HG03139 (cell line): ENCODE measurements around the gene SEC14L1.
A peak's percentile ranks its signal among the peaks of the same experiment; 100 is the strongest.
"Not testable (repeated sequence)": the region's sequence is repeated elsewhere in the genome, so short reads cannot be mapped to it uniquely, and the experiment has no call there.

Experiments used
- ATAC-seq: cut with Tn5 transposase; IDR thresholded peaks from one replicate; pipeline ENCODE4 v1.9.1; 2021; ENCODE audit not compliant: unreplicated experiment

SEC14L1 gene

DNA sequence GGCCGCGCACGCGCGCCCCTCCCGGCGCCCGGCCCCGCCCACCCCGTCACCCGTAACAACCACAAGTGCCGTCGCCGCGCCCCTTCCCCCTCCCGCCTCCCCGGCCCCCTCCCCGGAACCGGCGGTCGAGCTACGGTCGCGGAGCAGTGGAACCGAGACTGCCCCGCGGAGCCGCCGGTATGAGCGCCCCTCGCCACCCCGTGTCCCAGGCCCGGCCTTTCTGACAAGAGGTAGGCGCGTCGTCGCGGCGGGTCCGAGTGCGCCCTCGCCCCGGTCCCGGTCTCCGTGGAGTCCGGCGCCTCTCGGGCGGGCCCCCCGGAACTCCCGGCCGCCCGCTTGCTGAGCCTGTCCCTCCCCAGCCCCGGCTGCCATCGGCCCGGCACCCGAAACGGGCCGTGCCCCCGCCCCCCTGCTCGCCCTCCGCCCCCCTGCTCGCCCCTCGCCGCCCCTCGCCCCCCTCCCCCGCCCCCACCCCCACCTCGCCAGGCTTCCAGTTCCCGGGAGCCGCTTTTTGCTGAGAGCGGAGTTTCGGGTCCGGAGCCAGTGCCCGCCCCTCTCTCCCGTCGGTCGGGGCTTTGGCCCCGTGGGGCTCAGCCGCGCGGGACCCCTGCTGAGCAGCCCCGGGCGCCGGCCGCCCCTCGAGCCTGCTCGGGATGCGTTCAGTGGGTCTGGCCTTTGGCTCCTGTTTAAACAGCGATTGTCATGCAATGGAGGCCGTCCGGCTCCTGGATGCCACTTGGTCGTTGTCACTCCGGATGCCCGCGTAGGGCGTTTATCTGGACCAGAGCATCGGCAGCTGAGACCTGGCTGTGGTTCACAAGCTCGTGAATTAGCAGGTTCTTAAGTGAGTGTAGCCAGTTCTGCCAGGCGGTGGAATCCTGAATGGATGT lies at the start of gene SEC14L1:
SEC14L1 (plus strand) TSS at position 92 of the 890 bp plus-strand sequence. CDS start 2,628 bp downstream, outside the sequence.
- ATAC-seq: peak; percentile 33

DNA sequence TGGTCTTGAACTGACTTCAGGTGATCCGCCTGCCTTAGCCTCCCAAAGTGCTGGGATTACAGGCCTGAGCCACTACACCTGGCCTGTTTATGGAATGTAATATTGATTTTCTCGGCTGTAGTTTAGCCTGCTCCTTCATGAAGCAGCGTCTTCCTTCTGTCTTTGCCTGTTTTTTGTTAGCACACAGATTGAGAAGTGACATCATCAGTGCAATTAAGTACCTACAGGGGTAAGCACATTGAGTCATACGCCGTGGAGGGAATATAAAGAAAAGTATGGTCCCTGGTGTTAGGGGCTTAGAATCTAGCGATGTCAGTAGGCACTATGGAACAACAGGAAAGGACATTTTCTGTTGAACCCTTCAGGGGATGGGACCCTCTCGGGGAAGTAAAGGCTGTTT lies 48.7 kb upstream of the SEC14L1 start:
- ATAC-seq: no peak

DNA sequence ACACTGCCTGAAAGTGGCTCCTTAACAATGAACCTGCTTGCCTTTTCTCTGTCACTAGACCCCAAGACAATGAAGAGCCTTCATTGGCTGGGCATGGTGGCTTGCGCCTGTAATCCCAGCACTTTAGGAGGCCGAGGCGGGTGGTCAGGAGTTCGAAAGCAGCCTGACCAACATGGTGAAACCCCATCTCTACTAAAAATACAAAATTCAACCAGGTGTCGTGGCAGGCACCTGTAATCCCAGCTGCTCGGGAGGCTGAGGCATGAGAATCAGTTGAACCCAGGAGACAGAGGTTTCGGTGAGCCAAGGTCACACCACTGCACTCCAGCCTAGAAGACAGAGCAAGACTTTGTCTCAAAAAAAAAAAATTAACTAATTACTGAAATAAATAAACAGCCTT lies 45.3 kb upstream of the SEC14L1 start:
- ATAC-seq: no peak

DNA sequence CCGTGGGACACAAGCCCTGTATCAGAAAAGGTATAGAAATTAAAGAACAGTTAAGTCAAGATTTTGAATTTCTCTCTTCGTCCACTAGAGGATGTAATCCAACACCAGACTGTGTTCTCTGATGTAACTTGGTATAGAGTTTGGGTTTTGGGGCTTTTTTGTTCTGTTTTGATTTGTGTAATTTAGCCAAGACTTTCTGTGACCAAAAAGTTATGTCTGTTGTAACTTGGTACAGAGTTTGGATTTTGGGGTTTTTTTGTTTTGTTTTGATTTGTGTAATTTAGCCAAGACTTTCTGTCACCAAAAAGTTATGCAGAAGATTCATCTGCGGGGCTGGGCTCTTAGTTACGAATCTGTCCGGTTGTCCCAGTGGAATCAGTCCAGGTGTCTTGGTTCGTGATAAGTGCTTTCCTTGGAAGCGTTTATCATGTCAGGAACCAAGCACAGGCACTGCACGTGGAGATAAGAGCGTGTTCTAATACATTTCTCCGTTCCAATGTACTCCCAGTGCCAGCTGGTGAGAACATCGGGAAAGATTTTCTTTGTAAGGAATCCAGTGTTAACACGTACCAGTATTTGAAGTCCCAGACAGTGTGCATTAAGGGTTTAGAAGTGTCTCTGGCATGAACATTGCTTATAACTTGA lies 44.1 kb upstream of the SEC14L1 start:
- ATAC-seq: no peak

DNA sequence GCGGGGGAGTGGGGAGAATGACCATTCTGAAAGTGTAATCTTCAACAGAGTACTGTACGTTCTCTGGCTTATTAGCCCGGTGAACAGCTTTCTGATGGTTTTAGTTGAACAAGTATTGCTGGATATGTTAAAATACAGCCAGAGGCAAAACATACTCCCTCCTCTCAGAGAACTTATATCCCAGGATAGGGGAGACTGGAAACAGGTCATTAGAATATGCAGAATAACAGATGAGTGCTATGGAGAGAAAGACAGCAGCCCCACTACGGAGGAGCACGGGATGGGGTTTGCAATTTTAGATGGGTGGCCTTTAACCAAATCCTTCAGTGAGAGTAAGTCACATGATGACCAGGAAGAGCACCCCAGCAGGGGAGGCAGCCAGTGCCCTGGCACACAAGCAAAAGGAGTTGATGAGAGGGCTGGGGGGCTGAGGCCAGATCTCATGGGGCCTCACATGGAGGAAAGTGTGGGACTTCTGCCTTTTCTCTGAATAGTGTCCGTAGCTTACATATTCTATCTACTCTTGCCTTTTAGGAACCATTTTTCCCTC lies 43.1 kb upstream of the SEC14L1 start:
- no peak for ATAC-seq

DNA sequence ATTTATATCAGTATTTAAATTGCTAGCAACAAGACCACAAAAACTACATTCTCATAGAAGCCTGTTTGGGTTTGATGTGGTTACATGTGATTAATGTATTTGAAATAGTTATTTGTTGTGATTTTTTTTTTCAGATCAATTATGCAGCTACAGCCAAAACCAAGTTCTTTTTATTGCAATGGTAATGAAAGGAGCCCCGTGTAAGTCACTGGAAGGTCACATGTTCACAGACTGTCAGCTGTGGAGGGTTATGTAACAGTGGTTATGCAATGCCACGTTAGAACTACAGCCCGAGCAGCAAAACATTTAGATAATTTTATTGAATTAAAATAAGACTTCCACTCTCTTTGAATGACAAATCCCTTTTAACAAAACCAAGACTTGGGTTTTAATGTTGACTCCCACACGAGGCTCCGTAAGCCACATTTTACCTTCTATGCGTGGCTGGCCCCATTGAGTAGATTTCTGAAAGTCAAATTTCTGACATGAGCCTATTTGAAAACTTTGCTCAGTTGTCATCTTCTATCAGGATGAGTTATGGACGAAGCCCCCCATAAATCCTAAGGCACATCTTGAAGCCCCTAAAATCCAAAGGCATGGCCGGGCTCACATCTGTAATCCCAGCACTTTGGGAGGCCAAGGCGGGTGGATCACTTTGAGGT lies 41.8 kb upstream of the SEC14L1 start:
- ATAC-seq: no peak

DNA sequence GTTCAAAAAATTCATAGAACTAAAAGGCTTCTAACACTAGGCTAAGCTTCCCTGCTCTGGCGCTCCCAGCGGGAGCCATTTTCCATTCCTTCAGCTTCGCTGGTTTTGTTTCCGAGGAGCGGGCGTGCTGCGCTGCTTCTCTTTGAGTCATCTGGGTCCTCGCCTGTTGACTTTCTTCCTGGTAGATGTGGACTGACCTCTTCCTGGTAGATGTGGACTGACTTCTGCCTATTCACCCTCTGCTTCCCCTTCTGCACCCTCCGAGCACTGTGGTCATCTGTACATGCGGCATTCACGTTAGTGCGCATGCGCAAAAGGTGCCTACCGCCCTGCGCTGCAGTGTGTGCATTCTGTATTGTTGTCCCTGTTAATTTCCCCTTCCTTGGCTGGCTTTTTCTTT lies 40.8 kb upstream of the SEC14L1 start:
- ATAC-seq: no peak

DNA sequence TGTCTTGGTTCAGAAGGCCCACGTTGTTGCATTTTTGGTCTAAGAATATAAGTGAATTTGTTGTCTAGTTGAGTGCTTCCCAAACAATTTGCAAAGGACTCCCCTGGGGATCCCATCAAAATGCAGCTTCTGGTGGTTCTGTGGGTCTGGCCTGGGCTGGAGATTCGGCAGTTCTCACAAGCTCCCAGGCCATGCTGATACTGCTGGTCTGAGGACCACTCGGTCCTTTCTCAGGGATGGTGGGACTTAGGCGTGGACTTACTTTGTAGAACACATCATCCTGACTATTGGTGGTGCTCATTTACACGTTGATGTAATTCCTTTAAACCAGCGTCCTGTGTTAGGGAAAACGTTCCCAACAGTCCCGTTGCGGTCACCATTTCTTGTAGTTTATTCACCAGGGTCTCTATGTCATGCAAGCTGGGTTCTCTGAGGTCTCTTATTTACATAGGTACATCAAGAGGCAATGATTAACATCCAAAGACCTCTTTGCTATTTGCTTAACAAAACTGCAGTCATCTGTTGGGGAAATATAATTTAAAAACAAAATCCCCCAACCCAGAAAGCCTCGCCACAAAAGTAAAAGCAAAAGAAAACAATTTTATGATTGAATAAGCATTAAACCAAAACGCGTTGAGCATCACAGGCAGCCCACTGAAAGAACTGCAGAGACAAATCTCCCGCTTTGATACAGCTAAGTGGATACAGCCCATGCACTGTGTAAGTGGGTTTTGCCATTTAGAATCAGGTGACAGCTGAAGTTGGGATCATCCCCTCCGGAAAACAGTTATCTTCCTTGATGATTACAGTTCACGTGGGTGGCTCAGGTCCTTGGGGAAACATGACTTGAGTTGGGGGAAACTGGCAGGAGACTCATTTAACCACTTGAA lies 39.0 kb upstream of the SEC14L1 start:
- ATAC-seq: no peak

DNA sequence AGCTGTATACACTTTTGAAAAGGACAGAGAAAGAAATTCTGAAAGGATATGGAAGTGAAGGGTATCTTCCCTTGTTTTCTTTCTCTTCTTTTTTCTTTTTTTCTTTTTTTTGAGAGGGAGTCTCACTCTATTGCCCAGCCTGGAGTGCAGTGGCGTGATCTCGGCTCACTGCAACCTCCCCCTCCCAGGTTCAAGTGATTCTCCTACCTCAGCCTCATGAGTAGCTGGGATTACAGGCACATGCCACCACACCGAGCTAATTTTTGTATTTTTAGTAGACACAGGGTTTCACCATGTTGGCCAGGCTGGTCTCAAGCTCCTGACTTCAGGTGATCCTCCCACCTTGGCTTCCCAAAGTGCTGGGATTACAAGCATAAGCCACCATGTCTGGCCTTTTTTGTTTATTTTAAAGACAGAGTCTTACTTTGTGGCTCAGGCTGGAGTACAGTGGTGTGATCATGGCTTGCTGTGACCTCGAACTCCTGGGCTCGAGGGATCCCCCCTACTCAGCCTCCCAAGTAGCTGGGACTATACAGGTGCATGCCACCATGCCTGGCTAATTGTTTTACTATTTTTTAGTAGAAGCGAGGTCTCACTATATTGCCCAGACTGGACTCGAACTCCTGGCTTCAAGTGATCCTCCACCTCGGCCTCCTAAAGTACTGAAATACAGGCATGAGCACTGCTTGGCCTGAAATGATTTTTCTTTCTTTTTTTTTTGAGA lies 38.2 kb upstream of the SEC14L1 start:
- not testable (repeated sequence) for ATAC-seq

DNA sequence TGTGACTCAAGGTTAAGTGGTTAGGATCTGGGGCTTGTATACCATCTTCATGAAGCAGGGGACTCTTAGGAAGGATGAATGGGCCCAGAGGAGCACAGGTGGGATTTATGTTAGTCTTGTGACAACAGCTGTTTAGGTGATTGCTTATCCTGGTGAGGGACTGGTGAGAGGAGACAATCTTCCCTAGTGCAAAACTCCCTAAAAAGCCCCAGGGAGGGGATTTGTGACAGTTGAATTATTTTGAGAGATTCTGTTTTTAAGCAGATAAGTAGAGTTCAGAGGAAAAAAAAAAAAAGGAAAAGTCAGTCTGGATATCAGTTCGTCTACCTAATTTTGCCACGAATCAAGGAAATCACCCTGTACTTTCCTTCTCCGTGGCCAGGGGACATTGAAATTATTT lies 35.1 kb upstream of the SEC14L1 start:
- no peak for ATAC-seq

DNA sequence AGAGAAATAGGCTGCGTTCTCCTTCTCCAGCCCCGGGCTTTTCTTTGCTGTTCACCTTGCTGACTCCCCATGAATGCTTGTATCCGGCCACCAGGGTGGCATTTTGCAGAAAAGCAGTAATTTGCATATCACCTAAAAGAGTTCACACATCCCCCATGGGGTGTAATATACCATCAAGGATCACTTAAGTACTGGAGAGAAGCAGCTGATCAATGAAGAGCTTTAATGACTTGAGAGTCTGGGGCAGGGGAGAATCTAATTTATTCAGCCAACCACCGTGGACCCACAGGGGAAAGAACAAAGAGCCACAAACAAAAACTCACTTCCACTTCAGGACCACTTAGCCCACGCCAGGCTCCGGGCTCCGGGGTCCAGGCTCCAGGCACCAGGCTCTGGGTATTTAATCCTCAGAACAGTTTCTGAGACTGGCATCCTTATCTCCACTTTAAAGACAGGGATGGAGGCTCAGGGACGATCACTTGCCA lies 33.9 kb upstream of the SEC14L1 start:
- ATAC-seq: no peak

DNA sequence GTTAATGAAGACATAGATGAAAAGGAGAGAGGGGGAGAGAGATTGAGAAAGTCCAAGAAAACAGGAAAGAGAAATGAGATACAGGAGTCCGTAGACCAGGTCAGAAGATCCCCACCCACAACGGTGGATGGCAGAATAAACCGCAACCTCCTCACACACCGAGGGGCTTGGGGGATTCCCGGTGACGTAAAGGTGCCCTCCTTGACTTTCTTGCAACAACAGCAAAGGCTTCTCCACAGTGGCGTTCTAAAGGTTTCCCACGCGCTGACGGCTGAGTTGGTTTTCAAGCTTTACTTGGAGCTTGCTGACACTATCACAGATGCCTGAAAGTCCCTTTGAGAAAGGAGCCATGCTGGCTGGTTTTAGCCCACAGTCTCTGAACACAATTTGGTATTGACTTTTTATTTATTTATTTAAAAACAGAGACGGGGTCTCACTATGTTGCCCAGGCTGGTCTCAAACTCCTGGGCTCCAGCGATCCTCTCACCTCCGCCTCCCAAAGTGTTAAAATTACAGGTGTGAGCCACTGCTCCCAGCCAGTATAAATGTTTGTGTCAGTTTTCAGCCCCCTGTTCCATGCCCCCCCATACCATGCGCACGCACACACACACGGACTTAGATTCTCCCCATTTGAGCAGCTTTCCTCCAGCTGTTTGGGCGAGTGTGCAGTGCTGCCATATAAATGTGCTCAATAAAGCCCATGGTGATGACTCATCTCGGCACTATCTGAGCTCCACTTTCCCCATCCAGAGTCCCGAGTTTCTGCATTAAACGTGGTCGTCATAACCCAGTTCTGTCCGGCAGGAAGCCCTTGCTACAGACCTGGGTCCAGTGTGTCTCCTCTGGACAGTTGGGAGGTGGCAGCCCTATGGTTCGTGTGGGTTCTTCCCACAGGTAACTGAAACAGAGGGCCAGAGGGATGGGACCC lies 33.0 kb upstream of the SEC14L1 start:
- ATAC-seq: peak; percentile 35

DNA sequence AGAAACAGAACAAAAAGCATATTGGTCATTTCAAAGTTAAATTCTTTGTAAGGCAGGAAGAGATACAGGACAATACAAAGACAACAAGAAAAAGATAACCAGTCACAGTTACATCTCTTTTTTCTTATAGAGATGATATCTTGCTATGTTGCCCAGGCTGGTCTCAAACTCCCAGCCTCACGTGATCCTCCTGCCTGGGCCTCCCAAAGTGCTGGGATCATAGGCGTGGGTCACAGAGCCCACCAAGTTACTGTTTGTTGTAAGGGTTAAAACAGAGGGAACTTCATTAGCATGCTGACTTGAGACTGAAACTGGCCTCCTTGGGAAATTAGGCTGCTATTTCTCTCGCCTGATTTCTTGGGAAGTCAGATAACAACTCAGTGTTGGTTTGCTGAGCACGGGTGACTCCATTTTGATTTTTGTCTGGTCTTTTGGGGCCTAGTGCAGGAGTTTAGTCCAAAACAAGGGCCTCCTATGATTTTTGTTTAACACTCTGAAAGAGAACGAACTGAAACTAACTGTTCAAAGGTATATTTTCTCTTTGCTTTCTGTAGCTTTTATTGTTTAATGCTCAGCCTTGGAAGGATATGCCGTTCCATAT lies 31.5 kb upstream of the SEC14L1 start:
- no peak for ATAC-seq

DNA sequence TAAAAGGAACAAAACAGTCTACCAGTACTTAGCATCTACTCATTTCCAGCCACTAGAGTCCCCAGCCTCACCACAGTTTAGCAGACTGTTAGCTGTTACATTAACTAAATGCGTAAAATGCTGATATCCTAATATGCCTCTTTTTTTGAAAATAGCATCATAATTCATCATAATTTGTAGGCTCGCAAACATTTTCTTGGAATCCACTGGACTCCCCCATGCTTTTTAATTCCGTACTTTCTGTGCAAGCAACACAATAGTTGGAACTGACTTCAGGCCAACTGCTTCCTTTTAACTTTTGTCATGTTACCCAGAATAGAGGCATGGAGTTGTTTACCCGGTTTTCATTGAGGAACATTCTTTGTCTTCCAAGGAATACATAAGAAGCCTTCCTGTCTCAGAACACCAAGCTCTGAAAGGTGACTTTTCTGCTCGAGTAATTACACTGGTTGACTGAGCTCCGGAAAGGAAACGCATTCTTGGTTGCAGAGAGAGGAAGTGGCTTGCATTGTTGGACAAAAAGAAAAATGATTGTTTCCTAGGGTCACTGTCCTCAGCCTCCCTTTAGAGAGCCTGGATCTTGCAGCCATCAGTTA lies 30.9 kb upstream of the SEC14L1 start:
- ATAC-seq: no peak

DNA sequence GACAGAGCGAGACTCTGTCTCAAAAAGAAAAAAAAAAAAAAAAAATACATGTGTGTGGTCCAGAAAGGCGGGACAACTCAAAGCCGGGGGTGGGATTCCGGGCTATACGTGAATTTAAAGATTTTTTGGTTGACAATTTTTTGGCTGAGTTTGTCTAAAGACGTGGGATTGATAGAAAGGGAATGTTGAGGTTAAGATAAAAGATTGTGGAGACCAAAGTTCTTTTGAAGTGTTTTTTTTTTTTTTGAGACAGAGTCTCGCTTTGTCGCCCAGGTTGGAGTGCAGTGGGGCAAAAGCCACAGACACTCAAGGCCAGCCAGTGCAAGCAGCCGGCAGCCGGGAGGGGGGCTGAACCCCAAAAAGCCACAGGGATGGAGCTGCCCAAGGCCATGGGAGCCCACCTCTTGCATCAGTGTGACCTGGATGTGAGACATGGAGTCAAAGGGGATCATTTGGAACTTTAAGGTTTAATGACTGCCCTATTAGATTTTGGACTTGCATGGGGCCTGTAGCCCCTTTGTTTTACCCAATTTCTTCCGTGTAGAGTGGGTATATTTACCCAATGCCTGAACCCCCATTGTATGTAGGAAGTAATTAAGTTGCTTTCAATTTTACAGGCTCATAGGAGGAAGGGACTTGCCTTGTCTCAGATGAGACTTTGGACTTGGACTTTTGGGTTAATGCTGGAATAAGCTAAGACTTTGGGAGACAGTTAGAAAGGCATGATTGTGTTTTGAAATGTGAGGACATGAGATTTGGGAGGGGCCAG lies 29.4 kb upstream of the SEC14L1 start:
- ATAC-seq: not testable (repeated sequence)

DNA sequence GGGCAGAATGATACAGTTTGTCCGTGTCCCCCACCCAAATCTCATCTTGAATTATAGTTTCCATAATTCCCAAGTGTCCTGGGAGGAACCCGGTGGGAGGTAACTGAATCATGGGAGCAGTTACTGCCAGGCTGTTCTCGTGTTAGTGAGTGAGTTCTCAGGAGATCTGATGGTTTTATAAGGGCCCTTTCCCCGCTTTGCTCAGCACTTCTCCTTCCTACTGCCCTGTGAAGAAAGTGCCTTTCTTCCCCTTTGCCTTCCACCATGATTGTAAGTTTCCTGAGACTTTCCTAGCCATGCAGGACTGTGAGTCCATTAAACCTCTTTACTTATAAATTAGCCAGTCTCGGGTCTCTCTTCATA lies 28.9 kb upstream of the SEC14L1 start:
- ATAC-seq: no peak

DNA sequence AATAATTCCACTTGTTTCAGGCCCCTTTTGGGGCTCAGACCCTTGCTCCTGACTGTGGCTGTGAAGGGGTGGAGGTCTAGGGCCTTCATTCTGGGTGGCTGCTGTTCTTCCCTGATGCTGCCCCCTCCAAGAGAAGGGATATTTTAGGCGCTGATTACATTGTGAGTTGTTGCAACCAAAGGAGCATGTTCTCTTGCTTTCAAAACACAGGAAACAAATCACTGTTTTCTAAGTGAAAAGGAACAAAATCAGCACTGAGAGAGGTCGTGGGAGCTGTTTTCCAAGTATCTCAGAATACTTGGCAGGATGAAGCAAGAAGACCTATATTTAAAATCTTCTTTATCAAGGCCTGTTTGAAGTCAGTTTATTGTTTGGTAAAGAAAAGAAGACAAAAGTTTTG lies 25.3 kb upstream of the SEC14L1 start:
- ATAC-seq: no peak
